IMR-90 (cell line): ENCODE results near the gene ATP13A2.

Experiments
- CHD1 ChIP-seq: IDR thresholded peaks from 2 replicates; pipeline ENCODE4 v1.6.1; 2012; ENCODE audit warnings: low read depth, low read length, improper control_type of control experiment
- MAZ ChIP-seq: IDR thresholded peaks from 2 replicates; pipeline ENCODE4 v1.6.1; 2012; ENCODE audit warnings: low read depth, mild to moderate bottlenecking, low read length, improper control_type of control experiment, moderate library complexity, borderline replicate concordance
- POLR2A ChIP-seq: IDR thresholded peaks from 2 replicates; pipeline ENCODE4 v1.6.1; 2012; ENCODE audit warnings: mild to moderate bottlenecking, low read depth, low read length
- RAD21 ChIP-seq: IDR thresholded peaks from 2 replicates; pipeline ENCODE4 v1.6.1; 2012; ENCODE audit warnings: low read length, improper control_type of control experiment
- RCOR1 ChIP-seq: IDR thresholded peaks from 2 replicates; pipeline ENCODE4 v1.6.1; 2012; ENCODE audit warnings: mild to moderate bottlenecking, low read length, improper control_type of control experiment; ENCODE audit not compliant: insufficient replicate concordance
- RFX5 ChIP-seq: IDR thresholded peaks from 2 replicates; pipeline ENCODE4 v1.8.0; 2012; ENCODE audit warnings: low read depth, mild to moderate bottlenecking, low read length, moderate library complexity
- TF ChIP-seq, protein P1 (sequence below): conservative IDR thresholded peaks from 2 replicates; pipeline ENCODE4 v1.5.1; 2012; ENCODE audit warnings: mild to moderate bottlenecking, low read depth, low read length, improper control_type of control experiment
- TF ChIP-seq, protein P2 (sequence below): fragments of 150-350 bp; IDR thresholded peaks from 2 replicates; pipeline ENCODE4 v1.6.1; 2016; ENCODE audit warnings: low read depth, mild to moderate bottlenecking, low read length, moderate library complexity, borderline replicate concordance

- TF ChIP-seq, protein P1, sequence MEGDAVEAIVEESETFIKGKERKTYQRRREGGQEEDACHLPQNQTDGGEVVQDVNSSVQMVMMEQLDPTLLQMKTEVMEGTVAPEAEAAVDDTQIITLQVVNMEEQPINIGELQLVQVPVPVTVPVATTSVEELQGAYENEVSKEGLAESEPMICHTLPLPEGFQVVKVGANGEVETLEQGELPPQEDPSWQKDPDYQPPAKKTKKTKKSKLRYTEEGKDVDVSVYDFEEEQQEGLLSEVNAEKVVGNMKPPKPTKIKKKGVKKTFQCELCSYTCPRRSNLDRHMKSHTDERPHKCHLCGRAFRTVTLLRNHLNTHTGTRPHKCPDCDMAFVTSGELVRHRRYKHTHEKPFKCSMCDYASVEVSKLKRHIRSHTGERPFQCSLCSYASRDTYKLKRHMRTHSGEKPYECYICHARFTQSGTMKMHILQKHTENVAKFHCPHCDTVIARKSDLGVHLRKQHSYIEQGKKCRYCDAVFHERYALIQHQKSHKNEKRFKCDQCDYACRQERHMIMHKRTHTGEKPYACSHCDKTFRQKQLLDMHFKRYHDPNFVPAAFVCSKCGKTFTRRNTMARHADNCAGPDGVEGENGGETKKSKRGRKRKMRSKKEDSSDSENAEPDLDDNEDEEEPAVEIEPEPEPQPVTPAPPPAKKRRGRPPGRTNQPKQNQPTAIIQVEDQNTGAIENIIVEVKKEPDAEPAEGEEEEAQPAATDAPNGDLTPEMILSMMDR: no peak
- no peak for TF ChIP-seq RAD21
- TF ChIP-seq POLR2A: no peak
- TF ChIP-seq MAZ: no peak
- no peak for TF ChIP-seq RCOR1
- TF ChIP-seq, protein P2, sequence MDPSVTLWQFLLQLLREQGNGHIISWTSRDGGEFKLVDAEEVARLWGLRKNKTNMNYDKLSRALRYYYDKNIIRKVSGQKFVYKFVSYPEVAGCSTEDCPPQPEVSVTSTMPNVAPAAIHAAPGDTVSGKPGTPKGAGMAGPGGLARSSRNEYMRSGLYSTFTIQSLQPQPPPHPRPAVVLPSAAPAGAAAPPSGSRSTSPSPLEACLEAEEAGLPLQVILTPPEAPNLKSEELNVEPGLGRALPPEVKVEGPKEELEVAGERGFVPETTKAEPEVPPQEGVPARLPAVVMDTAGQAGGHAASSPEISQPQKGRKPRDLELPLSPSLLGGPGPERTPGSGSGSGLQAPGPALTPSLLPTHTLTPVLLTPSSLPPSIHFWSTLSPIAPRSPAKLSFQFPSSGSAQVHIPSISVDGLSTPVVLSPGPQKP: no peak
- TF ChIP-seq RFX5: no peak
- TF ChIP-seq CHD1: no peak
Observed at GRCh38 chr1:16978139-16978538, 33.6 kb downstream of the ATP13A2 start.
